Activated CD8-positive, alpha-beta T cell treated with anti-CD3 and anti-CD28 coated beads for 36 hours (primary cell): ENCODE data around the gene DROSHA. TPM values are rescaled to one million over a fixed set of nuclear protein-coding genes. Genes with fewer than 3 reads are reported as not detected.

ENCODE experiments used
- ATAC-seq: fragments of 200-7000 bp; cut with Tn5 transposase; one replicate; pipeline ENCODE4 v1.10.0; 2021; ENCODE audit warnings: mild to moderate bottlenecking, moderate library complexity
- CTCF ChIA-PET: fragments of 350-600 bp; sonication (Branson Sonifier 250); formaldehyde crosslinking; loops from one replicate; lab custom pipeline; 2021; ENCODE audit warnings: antibody characterized with exemption; lab: Charles Lee
- POLR2A ChIA-PET: fragments of 350-600 bp; sonication (Branson Sonifier 250); formaldehyde crosslinking; loops from one replicate; lab custom pipeline; 2021; ENCODE audit warnings: antibody characterized with exemption; lab: Charles Lee
- DNase-seq: peaks from one replicate; pipeline ENCODE4 v3.0.0-alpha.2; 2020
- H3K27ac Mint-ChIP-seq: one replicate; pipeline ENCODE4 v1.8.0; 2021; ENCODE audit warnings: mild to moderate bottlenecking, mixed read lengths
- H3K27me3 Mint-ChIP-seq: one replicate; pipeline ENCODE4 v1.8.0; 2021; ENCODE audit warnings: mixed read lengths
- H3K36me3 Mint-ChIP-seq: one replicate; pipeline ENCODE4 v1.8.0; 2021; ENCODE audit warnings: low read depth, mixed read lengths
- H3K4me1 Mint-ChIP-seq: one replicate; pipeline ENCODE4 v1.8.0; 2021; ENCODE audit warnings: low read depth, mixed read lengths
- H3K4me3 Mint-ChIP-seq: one replicate; pipeline ENCODE4 v1.8.0; 2021; ENCODE audit warnings: mild to moderate bottlenecking, moderate library complexity, mixed read lengths
- H3K9me3 Mint-ChIP-seq: one replicate; pipeline ENCODE4 v1.8.0; 2021; ENCODE audit warnings: mixed read lengths
- intact Hi-C: fragments of 100-400 bp; cut with micrococcal nuclease; formaldehyde crosslinking; loops from one replicate; pipeline ENCODE4 v1.10.0; 2022
- total RNA-seq, 2 experiments: library from RNA; stranded (reverse); gene quantifications; one replicate each; pipeline ENCODE4 v1.2.3, GENCODE V29; 2021
- TF ChIP-seq, protein P1 (sequence below): fragments of 200-600 bp; IDR thresholded peaks from one replicate; pipeline ENCODE4 v1.8.0; 2022; ENCODE audit warnings: antibody characterized with exemption, mild to moderate bottlenecking

DROSHA gene
- total RNA-seq, 2 experiments from 2014 or later, result 57.8 to 61.0 TPM

DNA sequence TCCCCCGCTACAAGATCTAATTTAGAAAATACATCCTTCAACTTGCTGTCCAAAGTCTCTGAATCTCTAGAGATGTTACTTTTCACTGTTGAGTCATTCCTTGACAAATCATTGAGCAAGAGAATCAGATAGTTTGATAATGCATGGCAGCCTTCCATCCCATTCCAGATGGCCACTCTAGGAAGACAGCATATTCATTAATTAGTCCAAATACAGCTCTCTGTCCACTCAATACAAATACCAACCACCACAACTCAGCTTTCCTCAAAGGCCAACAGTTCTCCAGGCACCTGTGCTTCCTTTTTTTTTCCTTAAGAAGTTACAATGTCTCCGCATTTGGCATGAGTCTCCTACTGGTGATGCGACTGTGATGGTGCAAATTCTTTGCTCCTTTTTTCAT, 72.3 kb downstream of the DROSHA start:
- intact Hi-C loops, result no loop called here
- DNase-seq (no peak), ATAC-seq (no peak)
- Mint-ChIP-seq H3K27ac (no peak overlapping the region), H3K27me3 (no peaks in the 10 kb centered on the region), H3K4me1 (no peaks in the 10 kb centered on the region), H3K36me3 (peaks cover 85% of the 10 kb centered on the region), H3K9me3 (peaks cover 23% of the 10 kb centered on the region), H3K4me3 (no peak overlapping the region)
- CTCF ChIA-PET, result no interaction called here
- POLR2A ChIA-PET, result no interaction called here
- TF ChIP-seq, protein P1, sequence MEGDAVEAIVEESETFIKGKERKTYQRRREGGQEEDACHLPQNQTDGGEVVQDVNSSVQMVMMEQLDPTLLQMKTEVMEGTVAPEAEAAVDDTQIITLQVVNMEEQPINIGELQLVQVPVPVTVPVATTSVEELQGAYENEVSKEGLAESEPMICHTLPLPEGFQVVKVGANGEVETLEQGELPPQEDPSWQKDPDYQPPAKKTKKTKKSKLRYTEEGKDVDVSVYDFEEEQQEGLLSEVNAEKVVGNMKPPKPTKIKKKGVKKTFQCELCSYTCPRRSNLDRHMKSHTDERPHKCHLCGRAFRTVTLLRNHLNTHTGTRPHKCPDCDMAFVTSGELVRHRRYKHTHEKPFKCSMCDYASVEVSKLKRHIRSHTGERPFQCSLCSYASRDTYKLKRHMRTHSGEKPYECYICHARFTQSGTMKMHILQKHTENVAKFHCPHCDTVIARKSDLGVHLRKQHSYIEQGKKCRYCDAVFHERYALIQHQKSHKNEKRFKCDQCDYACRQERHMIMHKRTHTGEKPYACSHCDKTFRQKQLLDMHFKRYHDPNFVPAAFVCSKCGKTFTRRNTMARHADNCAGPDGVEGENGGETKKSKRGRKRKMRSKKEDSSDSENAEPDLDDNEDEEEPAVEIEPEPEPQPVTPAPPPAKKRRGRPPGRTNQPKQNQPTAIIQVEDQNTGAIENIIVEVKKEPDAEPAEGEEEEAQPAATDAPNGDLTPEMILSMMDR, result no peak

DNA sequence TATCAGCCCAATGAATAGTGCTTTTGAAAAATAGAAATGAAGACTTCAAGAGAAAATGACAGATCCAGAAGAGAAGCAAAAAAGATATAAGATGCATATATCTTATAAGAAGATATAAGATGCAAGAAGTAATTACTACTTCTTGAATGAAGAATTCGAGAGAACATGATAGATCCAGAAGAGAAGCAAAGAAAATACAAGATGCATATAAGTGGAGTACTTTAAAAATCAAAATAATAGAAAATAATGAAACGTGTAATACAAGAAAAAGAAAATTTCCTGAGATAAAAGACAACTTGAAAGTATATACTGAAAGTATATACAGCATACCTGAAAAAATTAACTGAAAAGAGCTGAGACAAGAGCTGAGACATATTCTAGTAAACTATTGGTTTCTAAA, 76.7 kb downstream of the DROSHA start:
- no peak overlapping the region for H3K4me3 Mint-ChIP-seq
- ATAC-seq (no peak), DNase-seq (no peak)
- intact Hi-C loops, result no loop called here
- H3K4me1 Mint-ChIP-seq, result no peaks in the 10 kb centered on the region
- H3K27ac Mint-ChIP-seq, result no peak overlapping the region
- TF ChIP-seq, protein P1, result no peak
- no peaks in the 10 kb centered on the region for H3K27me3 Mint-ChIP-seq
- H3K36me3 Mint-ChIP-seq, result peaks cover 73% of the 10 kb centered on the region
- H3K9me3 Mint-ChIP-seq, result peaks cover 14% of the 10 kb centered on the region
- CTCF ChIA-PET, result no interaction called here
- POLR2A ChIA-PET, result no interaction called here

DNA sequence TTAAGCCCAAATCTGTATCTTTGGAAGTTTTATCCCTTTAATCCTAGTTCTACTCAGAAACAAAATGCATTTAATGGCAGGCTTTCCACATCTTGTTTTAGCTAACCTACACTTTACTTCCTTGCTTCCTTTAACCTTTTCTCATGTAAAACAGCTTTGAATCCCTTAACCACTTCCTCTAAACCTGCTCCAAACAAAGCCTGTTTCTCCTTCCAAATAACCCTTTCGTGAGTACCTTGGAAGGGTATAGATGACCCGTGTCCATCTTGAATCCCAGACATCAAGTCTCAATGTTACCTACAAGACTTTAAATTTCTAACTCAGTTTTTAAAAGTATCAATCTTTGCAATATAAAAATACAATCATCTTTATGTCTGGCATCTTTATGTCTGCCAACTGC, 78.4 kb downstream of the DROSHA start:
- Mint-ChIP-seq H3K36me3 (peaks cover 77% of the 10 kb centered on the region), H3K27me3 (no peaks in the 10 kb centered on the region), H3K4me3 (no peak overlapping the region), H3K27ac (no peak overlapping the region), H3K9me3 (peaks cover 11% of the 10 kb centered on the region), H3K4me1 (no peaks in the 10 kb centered on the region)
- ATAC-seq (no peak), DNase-seq (no peak)
- ChIA-PET POLR2A (no interaction called here), CTCF (no interaction called here)
- TF ChIP-seq, protein P1, result no peak
- intact Hi-C loops, result no loop called here

DNA sequence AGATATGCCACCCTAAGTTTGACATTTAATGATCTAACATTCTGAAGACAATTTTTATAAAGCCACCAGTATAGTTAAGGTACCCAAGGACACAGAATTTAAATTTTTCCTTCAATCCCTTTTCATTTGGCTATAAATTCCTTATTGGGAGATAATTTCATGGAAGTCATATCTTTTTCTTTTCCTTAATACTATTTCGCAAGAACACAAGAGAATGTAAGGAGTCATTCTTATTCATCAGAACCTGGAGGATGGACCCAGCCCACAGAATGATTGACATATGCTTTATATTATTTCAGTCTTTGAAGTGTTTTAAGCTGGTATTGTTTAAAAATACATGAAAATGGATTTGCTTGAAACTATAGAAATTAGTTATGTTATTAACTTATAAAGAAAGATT, 79.6 kb downstream of the DROSHA start:
- TF ChIP-seq, protein P1, result no peak
- DNase-seq, result no peak
- no peak for ATAC-seq
- H3K27ac Mint-ChIP-seq, result no peak overlapping the region
- H3K36me3 Mint-ChIP-seq, result peaks cover 76% of the 10 kb centered on the region
- intact Hi-C loops, result no loop called here
- no peak overlapping the region for H3K4me3 Mint-ChIP-seq
- no peaks in the 10 kb centered on the region for H3K4me1 Mint-ChIP-seq
- peaks cover 10% of the 10 kb centered on the region for H3K9me3 Mint-ChIP-seq
- ChIA-PET POLR2A (no interaction called here), CTCF (no interaction called here)
- no peaks in the 10 kb centered on the region for H3K27me3 Mint-ChIP-seq

DNA sequence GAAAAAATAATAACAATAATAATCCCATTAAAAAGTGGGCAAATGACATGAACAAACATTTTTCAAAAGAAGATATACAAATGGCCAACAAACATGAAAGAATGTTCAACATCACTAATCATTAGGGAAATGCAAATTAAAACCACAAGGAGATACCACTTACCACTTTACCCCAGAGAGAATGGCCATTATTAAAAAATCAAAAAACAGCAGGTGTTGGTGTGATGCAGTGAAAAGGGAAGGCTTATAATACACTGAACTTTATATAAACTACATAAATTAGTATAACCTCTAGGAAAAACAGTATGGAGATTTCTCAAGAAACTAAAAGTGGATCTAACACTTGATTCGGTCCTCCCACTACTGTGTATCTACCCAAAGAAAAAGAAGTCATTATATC, 81.9 kb downstream of the DROSHA start:
- intact Hi-C loops, result no loop called here
- DNase-seq (no peak), ATAC-seq (no peak)
- no peak overlapping the region for H3K4me3 Mint-ChIP-seq
- no peaks in the 10 kb centered on the region for H3K9me3 Mint-ChIP-seq
- peaks cover 74% of the 10 kb centered on the region for H3K36me3 Mint-ChIP-seq
- ChIA-PET CTCF (no interaction called here), POLR2A (no interaction called here)
- no peak overlapping the region for H3K27ac Mint-ChIP-seq
- TF ChIP-seq, protein P1, result no peak
- no peaks in the 10 kb centered on the region for H3K27me3 Mint-ChIP-seq
- H3K4me1 Mint-ChIP-seq, result no peaks in the 10 kb centered on the region
